Pancreas (tissue), 10 donors: ENCODE results near the gene FLACC1. TPM values are rescaled to one million over a fixed set of nuclear protein-coding genes. Genes with fewer than 3 reads are reported as not detected.

Source experiments
- ATAC-seq, 4 donors: fragments of 200-7000 bp; cut with Tn5 transposase; one replicate each; pipeline versions ENCODE4 v1.8.0 to v1.9.1; 2020; ENCODE audit warnings: mild to moderate bottlenecking in 4 of 4, moderate library complexity in 4 of 4
- DNase-seq, 6 donors: peaks; one replicate each; pipeline ENCODE4 v3.0.0-alpha.2; 2020
- FAIRE-seq: peaks from 2 replicates; lab custom pipeline; 2012; peaks lifted over from hg19 to GRCh38; lab: Jason Lieb, UNC
- H3K27ac ChIP-seq, 4 donors: fragments of 200-600 bp; sonication (generic); 1 replicate in 3 of 4; 2 replicates in 1 of 4; pipeline versions ENCODE4 v1.5.0 to v1.8.0; 2020
- H3K27me3 ChIP-seq, 4 donors: fragments of 200-600 bp; one replicate each; pipeline ENCODE4 v1.8.0; 2021
- H3K36me3 ChIP-seq, 3 donors: fragments of 200-600 bp; sonication (generic) in 1 of 3; one replicate each; pipeline versions ENCODE4 v1.5.0 to v1.8.0; 2020 to 2021
- H3K4me1 ChIP-seq, 3 donors: fragments of 200-600 bp; one replicate each; pipeline ENCODE4 v1.8.0; 2021
- H3K4me3 ChIP-seq, 4 donors: fragments of 200-600 bp; sonication (generic) in 2 of 4; one replicate each; pipeline versions ENCODE4 v1.5.0 to v1.8.0; 2020 to 2021
- H3K9me3 ChIP-seq, 4 donors: fragments of 200-600 bp; one replicate each; pipeline ENCODE4 v1.8.0; 2021
- WGBS, 2 donors: extraction: QIAGEN DNeasy Blood & Tissue Kit; methylation state at CpG; one replicate each; pipeline ENCODE4 v1.1.7; 2013; 5-methylcytosine and 5-hydroxymethylcytosine counted together
- intact Hi-C, 3 donors: fragments of 100-400 bp; cut with DNase I; formaldehyde crosslinking; loops; one replicate each; pipeline versions ENCODE4 v1.11.1 to v1.14.2; 2022
- polyA plus RNA-seq, 2 donors: library from polyadenylated mRNA; stranded (reverse); fragments of 200-250 nt; gene quantifications; one replicate each; pipeline ENCODE4 v1.2.3, GENCODE V29; 2013
- total RNA-seq, 6 donors: library from RNA; stranded (reverse); fragmentation: NEBNext Ultra II Directional in 4 of 6; extraction: Animal tissue kit (Norgen Biotek cat#: 25700) in 4 of 6; gene quantifications; one replicate each; pipeline versions ENCODE4 v1.2.1 to v1.2.4, GENCODE V29; 2021 to 2023
- TF ChIP-seq, protein P1 (sequence below), 4 donors: fragments of 200-600 bp; sonication (generic) in 3 of 4; IDR thresholded peaks; one replicate each; pipeline versions ENCODE4 v1.5.0 to v1.8.0; 2021; ENCODE audit warnings: antibody characterized with exemption in 4 of 4
- donor health status: healthy with polysubstance abuse.
- donor health status: DM: no; HTN: no; CAD: no; lungs with moderate emphysema.
- donor health status: DM: no; HTN: no; CAD: no.
- donor health status: control.
- donor health status: control.
- donor health status: Bipolar disorder and iron deficiency.
- donor health status: DM: yes; HTN: yes; CAD: no.
- donor health status: DM: no; HTN: no; CAD: no.
- donor health status: DM: no; HTN: no; CAD: no.
- donor health status: DM: yes; HTN: yes; CAD: no.

Gene FLACC1
- total and polyA plus RNA-seq, 8 donors = 0.28 to 1.2 (median 0.53) TPM

DNA sequence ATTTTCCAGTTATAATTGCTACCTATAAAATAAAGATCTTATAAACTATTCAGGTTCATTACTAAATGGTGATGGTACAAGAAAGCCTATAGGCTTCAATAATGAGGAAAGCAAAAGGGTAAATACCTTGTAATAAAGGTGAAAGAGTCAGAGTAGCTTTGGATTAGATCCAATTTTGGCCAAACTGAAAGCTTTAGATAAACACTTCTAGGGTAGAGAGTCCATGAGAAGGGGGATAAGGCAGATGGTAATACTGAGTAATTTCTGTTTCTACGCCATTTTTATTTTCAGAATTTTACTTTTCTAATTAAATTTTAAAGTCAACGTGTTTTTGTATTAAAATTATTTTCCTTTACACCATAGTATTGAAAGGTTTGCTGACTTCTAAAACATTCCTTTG, 87.4 kb downstream of the FLACC1 start:
- ATAC-seq = no peak
- H3K9me3 ChIP-seq = no peaks in the 10 kb centered on the region
- no peak overlapping the region for H3K4me3 ChIP-seq
- 91 to 95% methylated on average over 2 of the region's 2 CpGs for WGBS, 2 donors
- TF ChIP-seq, protein P1, sequence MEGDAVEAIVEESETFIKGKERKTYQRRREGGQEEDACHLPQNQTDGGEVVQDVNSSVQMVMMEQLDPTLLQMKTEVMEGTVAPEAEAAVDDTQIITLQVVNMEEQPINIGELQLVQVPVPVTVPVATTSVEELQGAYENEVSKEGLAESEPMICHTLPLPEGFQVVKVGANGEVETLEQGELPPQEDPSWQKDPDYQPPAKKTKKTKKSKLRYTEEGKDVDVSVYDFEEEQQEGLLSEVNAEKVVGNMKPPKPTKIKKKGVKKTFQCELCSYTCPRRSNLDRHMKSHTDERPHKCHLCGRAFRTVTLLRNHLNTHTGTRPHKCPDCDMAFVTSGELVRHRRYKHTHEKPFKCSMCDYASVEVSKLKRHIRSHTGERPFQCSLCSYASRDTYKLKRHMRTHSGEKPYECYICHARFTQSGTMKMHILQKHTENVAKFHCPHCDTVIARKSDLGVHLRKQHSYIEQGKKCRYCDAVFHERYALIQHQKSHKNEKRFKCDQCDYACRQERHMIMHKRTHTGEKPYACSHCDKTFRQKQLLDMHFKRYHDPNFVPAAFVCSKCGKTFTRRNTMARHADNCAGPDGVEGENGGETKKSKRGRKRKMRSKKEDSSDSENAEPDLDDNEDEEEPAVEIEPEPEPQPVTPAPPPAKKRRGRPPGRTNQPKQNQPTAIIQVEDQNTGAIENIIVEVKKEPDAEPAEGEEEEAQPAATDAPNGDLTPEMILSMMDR (IDR thresholded peaks at IDR 0.05) = no peak
- no peaks in the 10 kb centered on the region for H3K27me3 ChIP-seq
- no peaks in the 10 kb centered on the region for H3K4me1 ChIP-seq
- H3K36me3 ChIP-seq = peaks cover 0 to 13% (median 0%) of the 10 kb centered on the region in 3 donors
- H3K27ac ChIP-seq = no peak overlapping the region
- intact Hi-C loops = no loop called here
- no peak for FAIRE-seq
- no peak for DNase-seq

DNA sequence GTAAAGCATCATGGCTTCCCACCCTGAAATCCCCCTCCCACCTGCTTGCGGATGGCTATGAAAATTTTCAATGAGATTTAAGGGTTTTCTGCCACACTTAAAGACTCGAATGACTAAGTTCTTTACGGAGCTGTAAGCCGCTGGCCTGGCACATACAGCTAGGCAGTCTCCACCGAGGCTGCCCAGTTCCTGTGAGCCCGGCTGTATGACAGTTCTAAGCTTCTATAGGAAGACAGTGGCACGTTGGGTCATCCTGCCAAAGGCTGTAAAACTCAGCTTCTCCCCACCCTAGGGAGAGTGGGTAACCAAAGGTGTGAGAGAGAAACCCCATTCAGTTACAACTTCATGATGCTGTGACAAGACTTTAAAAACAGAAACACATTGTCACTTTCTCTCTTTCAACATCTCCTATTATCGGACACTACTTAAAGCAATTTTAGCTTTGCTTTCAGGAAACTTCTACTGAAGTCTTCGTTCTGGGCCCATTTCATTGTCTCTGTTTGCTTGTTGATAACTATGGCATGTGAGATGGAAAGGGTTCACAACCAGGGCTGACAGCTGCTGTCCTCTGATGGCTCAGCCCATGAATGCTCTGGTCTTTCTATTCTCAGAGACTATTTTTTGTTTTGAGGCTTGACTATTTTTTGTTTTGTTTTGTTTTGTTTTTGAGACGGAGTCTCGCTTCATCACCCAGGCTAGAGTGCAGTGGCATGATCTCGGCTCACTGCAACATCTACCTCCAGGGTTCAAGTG, 89.7 kb downstream of the FLACC1 start:
- Histone ChIP-seq H3K9me3 (no peaks in the 10 kb centered on the region), H3K27ac (no peak overlapping the region), H3K36me3 (peaks cover 0 to under 1% (median 0%) of the 10 kb centered on the region in 3 donors), H3K4me1 (no peaks in the 10 kb centered on the region), H3K27me3 (no peaks in the 10 kb centered on the region), H3K4me3 (no peak overlapping the region)
- 87 to 90% methylated on average over 12 of the region's 12 CpGs for WGBS, 2 donors
- intact Hi-C loops = no loop called here
- no peak for FAIRE-seq
- TF ChIP-seq, protein P1 (IDR thresholded peaks at IDR 0.05) = no peak
- no peak for ATAC-seq
- no peak for DNase-seq

DNA sequence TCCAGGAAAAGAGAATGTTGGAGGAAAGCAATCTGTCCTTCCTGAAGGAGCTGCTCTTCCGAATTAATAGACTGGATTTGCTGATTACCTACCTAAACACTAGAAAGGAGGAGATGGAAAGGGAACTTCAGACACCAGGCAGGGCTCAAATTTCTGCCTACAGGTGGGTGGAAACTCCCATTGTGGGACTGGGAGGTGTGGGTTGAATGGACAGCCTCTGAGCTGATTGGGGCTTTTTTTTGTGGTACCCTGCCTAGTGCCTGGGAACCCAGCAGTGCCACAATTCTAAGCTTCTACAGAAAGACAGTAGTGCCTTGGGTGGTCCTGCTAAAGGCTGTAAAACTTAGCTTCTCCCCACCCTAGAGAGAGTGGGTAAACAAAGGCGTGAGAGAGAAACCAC, 90.5 kb downstream of the FLACC1 start:
- DNase-seq (no peak), FAIRE-seq (no peak), ATAC-seq (no peak)
- no peaks in the 10 kb centered on the region for H3K36me3 ChIP-seq
- WGBS, 2 donors = 81 to 85% methylated on average over 2 of the region's 2 CpGs
- TF ChIP-seq, protein P1 (IDR thresholded peaks at IDR 0.05) = no peak
- no peak overlapping the region for H3K4me3 ChIP-seq
- no peaks in the 10 kb centered on the region for H3K9me3 ChIP-seq
- no peaks in the 10 kb centered on the region for H3K27me3 ChIP-seq
- H3K27ac ChIP-seq = no peak overlapping the region
- intact Hi-C loops = no loop called here
- no peaks in the 10 kb centered on the region for H3K4me1 ChIP-seq

DNA sequence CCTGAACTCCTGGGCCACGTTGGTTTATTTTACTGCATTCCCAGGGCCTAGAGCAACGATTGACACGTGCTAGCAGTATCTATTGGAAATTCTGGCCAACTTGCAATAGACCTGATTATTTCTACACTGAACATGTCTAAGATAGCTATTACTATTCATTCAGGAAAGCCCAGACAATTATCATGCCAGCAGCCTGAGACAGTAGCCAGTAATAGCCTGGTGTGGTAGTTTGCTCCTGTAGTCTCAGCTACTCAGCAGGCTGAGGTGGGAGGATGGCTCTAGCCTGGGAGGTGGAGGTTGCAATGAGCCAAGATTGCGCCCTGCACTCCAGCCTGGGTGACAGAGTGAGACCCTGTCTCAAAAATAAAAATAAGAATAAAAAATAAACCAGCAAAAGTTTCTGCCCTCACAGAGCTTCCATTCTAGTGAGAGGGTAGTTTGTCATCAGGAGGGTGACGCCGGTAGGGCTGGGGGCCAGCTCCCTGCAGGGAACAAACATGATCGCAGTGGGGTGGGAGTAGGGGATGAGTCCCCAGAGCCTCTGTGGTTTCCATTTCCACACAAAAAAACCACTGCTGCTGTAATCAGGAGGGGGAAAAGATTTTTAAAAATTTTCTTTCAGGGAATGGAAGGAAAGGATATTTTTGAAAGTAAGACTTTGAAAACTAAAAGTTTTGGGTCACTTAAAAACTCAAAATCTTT, 92.5 kb downstream of the FLACC1 start:
- H3K4me3 ChIP-seq = no peak overlapping the region
- WGBS, 2 donors = 84% methylated on average over 7 of the region's 7 CpGs
- H3K27ac ChIP-seq = no peak overlapping the region
- FAIRE-seq (no peak), ATAC-seq (no peak), DNase-seq (no peak)
- no peaks in the 10 kb centered on the region for H3K36me3 ChIP-seq
- H3K9me3 ChIP-seq = no peaks in the 10 kb centered on the region
- TF ChIP-seq, protein P1 (IDR thresholded peaks at IDR 0.05) = no peak
- intact Hi-C loops = no loop called here
- no peaks in the 10 kb centered on the region for H3K27me3 ChIP-seq
- peaks cover 0 to 2% (median 0%) of the 10 kb centered on the region in 3 donors for H3K4me1 ChIP-seq

DNA sequence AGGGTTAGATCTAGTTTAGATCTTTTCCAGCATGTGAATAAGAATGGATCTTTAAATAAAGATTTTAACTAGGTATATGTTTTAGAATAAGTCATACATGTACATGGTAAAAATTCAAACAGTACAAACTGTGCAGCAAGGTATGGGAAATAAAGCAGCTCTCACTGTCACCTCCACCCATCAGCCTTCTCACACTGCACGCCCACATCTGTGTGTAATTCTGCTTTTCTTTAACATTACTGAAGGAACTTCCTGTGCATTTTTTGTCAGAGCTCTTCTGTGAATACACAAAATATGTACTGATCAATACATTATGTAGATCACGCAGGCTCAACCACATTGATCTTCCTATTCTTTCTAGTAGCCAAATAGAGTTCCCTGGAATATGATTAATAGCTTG, 93.4 kb downstream of the FLACC1 start:
- Histone ChIP-seq H3K9me3 (no peaks in the 10 kb centered on the region), H3K4me3 (no peak overlapping the region), H3K27ac (no peak overlapping the region), H3K27me3 (no peaks in the 10 kb centered on the region), H3K4me1 (peaks cover 0 to 4% (median 0%) of the 10 kb centered on the region in 3 donors), H3K36me3 (no peaks in the 10 kb centered on the region)
- DNase-seq = no peak
- no peak for FAIRE-seq
- WGBS, 2 donors = 77 to 79% methylated on average over 2 of the region's 2 CpGs
- no peak for ATAC-seq
- intact Hi-C loops = no loop called here
- TF ChIP-seq, protein P1 (IDR thresholded peaks at IDR 0.05) = no peak
